Nephron (organoid): ENCODE data around the gene MINDY2.
"Not testable (repeated sequence)": the region's sequence is repeated elsewhere in the genome, so short reads cannot be mapped to it uniquely, and the experiment has no call there.

Experiments
- H3K27ac Mint-ChIP-seq, 3 experiments: 2 replicates each; pipeline ENCODE4 v1.8.0; 2020; ENCODE audit warnings: mixed read lengths in 3 of 3, mild to moderate bottlenecking in 2 of 3, moderate library complexity in 1 of 3
- H3K27me3 Mint-ChIP-seq: 2 replicates; pipeline ENCODE4 v1.8.0; 2021; ENCODE audit warnings: low read depth, mild to moderate bottlenecking, moderate library complexity, mixed read lengths
- H3K36me3 Mint-ChIP-seq: 2 replicates; pipeline ENCODE4 v1.8.0; 2020; ENCODE audit warnings: low read depth, mixed read lengths
- H3K4me1 Mint-ChIP-seq: 2 replicates; pipeline ENCODE4 v1.8.0; 2020; ENCODE audit warnings: mixed read lengths
- H3K4me3 Mint-ChIP-seq, 3 experiments: 2 replicates each; pipeline ENCODE4 v1.8.0; 2020; ENCODE audit warnings: mild to moderate bottlenecking in 3 of 3, mixed read lengths in 3 of 3, moderate library complexity in 2 of 3
- H3K9me3 Mint-ChIP-seq: 2 replicates; pipeline ENCODE4 v1.8.0; 2020; ENCODE audit warnings: mixed read lengths
- TF ChIP-seq, protein P1 (sequence below), 3 experiments: fragments of 200-600 bp; sonication (generic); IDR thresholded peaks; one replicate each; pipeline ENCODE4 v1.5.0; 2021; ENCODE audit warnings: antibody characterized with exemption in 3 of 3; ENCODE audit not compliant: unreplicated experiment in 3 of 3

Gene MINDY2

DNA sequence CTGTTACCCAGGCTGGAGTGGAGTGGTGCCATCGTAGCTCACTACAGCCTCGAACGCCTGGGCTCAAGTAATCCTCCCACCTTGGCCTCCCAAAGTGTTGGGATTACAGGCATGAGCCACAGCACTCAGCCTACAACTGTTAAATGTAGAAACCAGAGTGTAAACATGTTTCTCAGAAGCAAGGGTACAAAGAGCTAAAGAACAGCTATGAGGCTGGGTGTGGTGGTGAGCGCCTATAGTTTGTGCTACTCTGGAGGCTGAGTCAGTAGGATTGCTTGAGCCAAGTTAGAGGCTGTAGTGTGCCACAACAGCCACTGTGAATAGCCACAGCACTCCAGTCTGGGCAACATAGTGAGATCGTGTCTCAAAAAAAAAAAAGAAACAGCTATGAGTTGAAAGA, 4.8 kb upstream of the MINDY2 start:
- TF ChIP-seq, protein P1, sequence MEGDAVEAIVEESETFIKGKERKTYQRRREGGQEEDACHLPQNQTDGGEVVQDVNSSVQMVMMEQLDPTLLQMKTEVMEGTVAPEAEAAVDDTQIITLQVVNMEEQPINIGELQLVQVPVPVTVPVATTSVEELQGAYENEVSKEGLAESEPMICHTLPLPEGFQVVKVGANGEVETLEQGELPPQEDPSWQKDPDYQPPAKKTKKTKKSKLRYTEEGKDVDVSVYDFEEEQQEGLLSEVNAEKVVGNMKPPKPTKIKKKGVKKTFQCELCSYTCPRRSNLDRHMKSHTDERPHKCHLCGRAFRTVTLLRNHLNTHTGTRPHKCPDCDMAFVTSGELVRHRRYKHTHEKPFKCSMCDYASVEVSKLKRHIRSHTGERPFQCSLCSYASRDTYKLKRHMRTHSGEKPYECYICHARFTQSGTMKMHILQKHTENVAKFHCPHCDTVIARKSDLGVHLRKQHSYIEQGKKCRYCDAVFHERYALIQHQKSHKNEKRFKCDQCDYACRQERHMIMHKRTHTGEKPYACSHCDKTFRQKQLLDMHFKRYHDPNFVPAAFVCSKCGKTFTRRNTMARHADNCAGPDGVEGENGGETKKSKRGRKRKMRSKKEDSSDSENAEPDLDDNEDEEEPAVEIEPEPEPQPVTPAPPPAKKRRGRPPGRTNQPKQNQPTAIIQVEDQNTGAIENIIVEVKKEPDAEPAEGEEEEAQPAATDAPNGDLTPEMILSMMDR (IDR thresholded peaks at IDR 0.05; ENCODE audit: unreplicated experiment in 3 of 3) = no peak
- Mint-ChIP-seq H3K4me3 (no peak overlapping the region), H3K4me1 (peaks cover 16% of the 10 kb centered on the region), H3K36me3 (peaks cover 8% of the 10 kb centered on the region), H3K9me3 (peaks cover 19% of the 10 kb centered on the region), H3K27me3 (no peaks in the 10 kb centered on the region), H3K27ac (peak overlapping the region in 1 of 3 experiments; percentile 74)

DNA sequence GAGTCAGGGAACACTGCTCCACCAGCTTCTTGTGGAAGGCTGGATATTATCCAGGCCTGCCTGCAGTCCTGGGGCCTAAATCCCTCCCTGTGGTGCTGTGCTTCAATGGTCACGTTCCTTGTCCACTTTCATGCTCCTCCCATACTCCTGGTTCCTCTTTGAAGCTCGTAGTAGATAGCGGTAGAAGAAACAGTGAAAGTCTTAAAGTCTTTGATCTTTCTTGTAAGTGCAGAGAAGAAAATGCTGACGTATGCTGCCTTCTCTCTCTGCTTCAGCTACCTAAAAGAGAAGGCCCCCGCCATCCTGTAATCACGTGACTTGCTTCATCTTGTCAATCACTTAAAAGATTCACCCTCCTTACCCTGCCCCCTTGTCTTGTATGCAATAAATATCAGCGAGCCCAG, 2.5 kb upstream of the MINDY2 start:
- H3K36me3 Mint-ChIP-seq, H3K9me3 Mint-ChIP-seq, H3K27me3 Mint-ChIP-seq: not testable (repeated sequence)
- H3K4me1 Mint-ChIP-seq = peaks cover 16% of the 10 kb centered on the region
- peak overlapping the region; percentile 26 to 68 (median 61) for H3K4me3 Mint-ChIP-seq
- peak overlapping the region; percentile 77 to 90 (median 89) for H3K27ac Mint-ChIP-seq

DNA sequence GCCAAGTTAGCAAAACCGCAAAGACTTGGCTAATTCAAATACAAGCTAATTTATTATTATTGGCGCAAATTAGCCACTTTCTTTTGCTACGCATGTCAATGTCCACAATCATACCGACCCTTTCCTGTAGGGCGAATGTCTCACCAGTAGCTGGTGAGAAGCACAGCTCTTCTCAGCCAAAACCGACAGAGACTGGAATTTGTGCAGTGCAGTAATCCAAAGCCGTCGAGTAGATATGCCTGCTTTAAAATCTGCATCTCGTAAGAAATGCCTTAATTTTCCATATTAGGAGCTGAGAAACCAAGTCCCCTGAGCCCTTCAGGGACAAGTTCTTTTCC, 614 bp upstream of the MINDY2 start:
- Mint-ChIP-seq H3K4me3 (no peak overlapping the region), H3K27ac (peak overlapping the region; percentile 99 to 100 (median 99)), H3K27me3 (no peaks in the 10 kb centered on the region), H3K36me3 (no peaks in the 10 kb centered on the region), H3K9me3 (no peaks in the 10 kb centered on the region), H3K4me1 (peaks cover 16% of the 10 kb centered on the region)
- TF ChIP-seq, protein P1 (IDR thresholded peaks at IDR 0.05; ENCODE audit: unreplicated experiment in 3 of 3) = peak in 1 of 3 experiments; percentile 11

DNA sequence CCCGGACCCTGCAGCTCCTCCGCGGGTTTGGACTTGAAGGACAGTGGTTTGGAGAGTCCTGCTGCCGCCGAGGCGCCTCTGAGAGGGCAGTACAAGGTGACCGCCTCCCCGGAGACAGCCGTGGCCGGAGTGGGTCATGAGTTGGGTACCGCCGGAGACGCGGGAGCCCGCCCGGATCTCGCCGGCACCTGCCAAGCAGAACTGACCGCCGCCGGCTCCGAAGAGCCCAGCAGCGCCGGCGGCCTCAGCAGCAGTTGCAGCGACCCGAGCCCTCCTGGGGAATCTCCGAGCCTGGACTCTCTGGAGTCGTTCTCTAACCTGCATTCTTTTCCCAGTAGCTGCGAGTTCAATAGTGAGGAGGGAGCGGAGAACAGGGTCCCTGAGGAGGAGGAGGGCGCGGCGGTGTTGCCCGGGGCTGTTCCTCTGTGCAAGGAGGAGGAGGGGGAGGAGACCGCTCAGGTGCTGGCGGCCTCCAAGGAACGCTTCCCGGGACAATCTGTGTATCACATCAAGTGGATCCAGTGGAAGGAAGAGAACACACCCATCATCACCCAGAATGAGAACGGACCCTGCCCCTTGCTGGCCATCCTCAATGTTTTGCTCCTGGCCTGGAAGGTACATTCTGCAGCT, 634 bp downstream of the MINDY2 start:
- Mint-ChIP-seq H3K9me3 (no peaks in the 10 kb centered on the region), H3K4me1 (peaks cover 16% of the 10 kb centered on the region), H3K27ac (peak overlapping the region; percentile 98 to 99 (median 99)), H3K36me3 (no peaks in the 10 kb centered on the region), H3K4me3 (no peak overlapping the region), H3K27me3 (no peaks in the 10 kb centered on the region)
- TF ChIP-seq, protein P1 (IDR thresholded peaks at IDR 0.05; ENCODE audit: unreplicated experiment in 3 of 3) = peak in 1 of 3 experiments; percentile 25

DNA sequence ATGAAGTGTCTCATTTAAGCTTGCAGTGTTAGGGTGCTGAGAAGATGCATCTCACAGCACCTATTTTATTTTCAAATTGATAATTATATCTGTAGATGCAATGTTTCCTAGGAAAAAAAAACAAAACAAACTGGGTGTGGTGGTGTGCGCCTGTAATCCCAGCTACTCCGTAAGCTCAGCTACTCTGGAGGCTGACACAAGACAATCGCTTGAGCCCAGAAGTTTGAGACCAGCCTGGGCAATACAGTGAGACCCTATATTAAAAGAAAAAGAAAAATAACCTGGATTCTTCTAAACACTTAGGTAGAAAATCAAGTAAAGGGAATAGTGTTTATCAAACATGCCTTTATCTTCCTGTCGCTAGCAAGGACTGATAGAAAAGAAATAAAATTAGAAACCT, 1.9 kb downstream of the MINDY2 start:
- no peaks in the 10 kb centered on the region for H3K27me3 Mint-ChIP-seq
- no peaks in the 10 kb centered on the region for H3K36me3 Mint-ChIP-seq
- no peaks in the 10 kb centered on the region for H3K9me3 Mint-ChIP-seq
- H3K27ac Mint-ChIP-seq = peak overlapping the region; percentile 98 to 99 (median 99)
- H3K4me1 Mint-ChIP-seq = peaks cover 20% of the 10 kb centered on the region
- no peak overlapping the region for H3K4me3 Mint-ChIP-seq
- TF ChIP-seq, protein P1 (IDR thresholded peaks at IDR 0.05; ENCODE audit: unreplicated experiment in 3 of 3) = no peak

DNA sequence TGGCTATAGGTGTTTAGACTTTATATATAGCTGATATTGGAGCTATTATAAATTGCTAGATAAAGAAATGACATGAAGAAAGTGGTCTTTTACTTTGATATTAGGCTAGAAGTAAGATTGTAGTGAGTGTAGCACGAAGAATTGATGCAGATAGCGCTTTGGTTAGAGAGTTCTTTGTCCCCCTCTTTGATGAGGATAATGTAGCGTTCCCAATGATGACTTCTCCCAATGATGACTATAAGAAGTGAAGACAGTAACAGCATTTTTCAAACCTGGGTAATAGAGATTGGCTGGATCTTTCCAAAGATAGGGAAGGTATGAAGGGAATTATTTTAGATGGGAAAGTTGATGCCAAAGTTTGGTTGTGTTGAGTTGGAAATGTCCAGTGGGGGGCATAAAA, 4.3 kb downstream of the MINDY2 start:
- no peak overlapping the region for H3K4me3 Mint-ChIP-seq
- TF ChIP-seq, protein P1 (IDR thresholded peaks at IDR 0.05; ENCODE audit: unreplicated experiment in 3 of 3) = no peak
- no peaks in the 10 kb centered on the region for H3K27me3 Mint-ChIP-seq
- H3K9me3 Mint-ChIP-seq = no peaks in the 10 kb centered on the region
- peaks cover 7% of the 10 kb centered on the region for H3K36me3 Mint-ChIP-seq
- H3K4me1 Mint-ChIP-seq = peaks cover 9% of the 10 kb centered on the region
- no peak overlapping the region for H3K27ac Mint-ChIP-seq
